Osteocyte (in vitro differentiated cells): ENCODE results near the gene TBCD. TPM values are rescaled to one million over a fixed set of nuclear protein-coding genes. Genes with fewer than 3 reads are reported as not detected.

Experiments
- DNase-seq: peaks from one replicate; pipeline ENCODE4 v3.0.0; 2021; ENCODE audit warnings: mixed read lengths; ENCODE audit not compliant: unreplicated experiment; ENCODE audit errors: extremely low spot score
- H3K27ac Mint-ChIP-seq: one replicate; pipeline ENCODE4 v1.8.0; 2021; ENCODE audit warnings: mild to moderate bottlenecking, mixed read lengths; ENCODE audit not compliant: unreplicated experiment
- H3K27me3 Mint-ChIP-seq: one replicate; pipeline ENCODE4 v1.8.0; 2021; ENCODE audit warnings: mixed read lengths; ENCODE audit not compliant: unreplicated experiment
- H3K36me3 Mint-ChIP-seq: one replicate; pipeline ENCODE4 v1.8.0; 2021; ENCODE audit warnings: mixed read lengths; ENCODE audit not compliant: unreplicated experiment
- H3K4me1 Mint-ChIP-seq: one replicate; pipeline ENCODE4 v1.8.0; 2021; ENCODE audit warnings: mixed read lengths; ENCODE audit not compliant: unreplicated experiment
- H3K4me3 Mint-ChIP-seq: one replicate; pipeline ENCODE4 v1.8.0; 2021; ENCODE audit warnings: mild to moderate bottlenecking, moderate library complexity, mixed read lengths; ENCODE audit not compliant: unreplicated experiment
- H3K9me3 Mint-ChIP-seq: one replicate; pipeline ENCODE4 v1.8.0; 2021; ENCODE audit warnings: mixed read lengths; ENCODE audit not compliant: unreplicated experiment
- CTCF ChIP-seq: fragments of 200-600 bp; sonication (generic); IDR thresholded peaks from 2 replicates; pipeline ENCODE4 v1.5.0; 2021; ENCODE audit warnings: antibody characterized with exemption, mild to moderate bottlenecking, moderate library complexity
- total RNA-seq: library from RNA; stranded (reverse); gene quantifications from 2 replicates; pipeline ENCODE4 v1.2.1, GENCODE V29; 2021

The TBCD gene
- total RNA-seq, 1 donor from 2014 or later: 74.0 TPM

DNA sequence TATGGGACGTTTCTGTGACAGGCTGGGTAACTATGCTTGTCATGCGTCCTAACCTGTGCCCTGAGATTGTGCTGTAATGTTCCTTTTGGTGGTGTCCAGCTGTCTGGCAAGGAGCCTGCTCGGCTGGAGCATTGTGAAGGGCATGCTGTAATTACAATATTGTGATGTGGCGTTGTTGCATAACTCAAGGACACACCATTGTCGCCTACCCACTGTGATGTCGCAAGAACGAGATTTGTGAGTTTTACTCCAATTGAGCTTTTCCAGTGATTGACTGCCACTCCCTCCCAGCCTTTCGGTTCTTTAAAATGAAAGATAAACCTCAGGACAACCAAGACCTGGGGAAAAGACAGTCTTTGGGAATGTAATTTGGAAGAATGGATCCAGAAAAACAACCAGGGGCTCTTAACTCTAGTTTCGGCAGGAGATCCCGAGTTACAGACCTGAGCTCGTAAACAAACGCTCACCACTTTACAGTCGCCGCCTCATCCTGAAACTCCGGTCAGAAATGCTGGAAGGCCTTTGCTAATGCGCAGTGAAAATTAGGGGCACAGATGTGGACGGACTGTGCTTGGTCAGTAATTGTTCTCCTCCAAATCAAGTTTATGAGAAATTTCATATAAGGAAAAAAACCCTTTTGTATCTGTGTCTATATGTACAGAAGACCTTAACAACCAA is 86.7 kb downstream of the TBCD start:
- Mint-ChIP-seq H3K4me1 (peaks cover 5% of the 10 kb centered on the region), H3K9me3 (no peaks in the 10 kb centered on the region), H3K27ac (no peak overlapping the region), H3K4me3 (no peak overlapping the region), H3K36me3 (peaks cover 6% of the 10 kb centered on the region), H3K27me3 (no peaks in the 10 kb centered on the region)
- TF ChIP-seq CTCF: no peak
- DNase-seq: no peak

DNA sequence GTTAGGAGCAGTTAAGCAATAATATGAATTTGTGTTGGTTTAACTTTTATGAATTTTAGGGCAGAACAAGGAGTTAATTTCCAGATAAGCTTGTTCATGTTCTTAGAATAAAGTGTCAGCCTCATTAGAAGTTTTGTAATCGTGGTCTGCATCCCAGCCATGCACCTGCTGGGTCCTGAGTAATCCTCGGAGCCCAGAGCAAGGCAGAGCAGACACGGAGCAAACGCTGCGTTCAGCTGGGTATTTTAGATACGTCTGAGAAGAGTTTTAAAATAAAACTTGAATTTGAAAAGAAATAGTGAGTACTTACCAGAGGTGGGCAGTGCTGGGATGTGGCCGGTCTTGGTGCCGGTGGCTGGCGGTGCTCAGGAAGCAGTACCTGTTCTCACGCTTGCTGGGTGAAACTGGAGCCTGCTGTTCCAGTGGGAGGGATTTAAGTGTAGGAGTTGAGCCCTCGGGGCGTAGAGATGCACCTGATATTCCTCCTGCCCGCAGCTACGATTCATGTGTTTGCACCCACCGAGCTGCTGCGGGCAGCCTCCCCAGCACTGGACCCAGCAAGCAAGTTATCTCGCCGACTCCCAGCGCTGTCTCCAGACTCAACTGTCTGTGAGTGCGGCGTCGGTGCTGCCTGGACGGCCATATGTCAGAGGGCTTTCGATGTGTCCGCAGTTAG is 87.9 kb downstream of the TBCD start, which contains the start of gene ZNF750:
Gene ZNF750, minus strand, starts transcription at position 406 of the 676 bp plus-strand sequence. CDS start 7,568 bp downstream, outside the sequence.
- H3K27me3 Mint-ChIP-seq: no peaks in the 10 kb centered on the region
- no peak for TF ChIP-seq CTCF
- no peaks in the 10 kb centered on the region for H3K9me3 Mint-ChIP-seq
- H3K4me3 Mint-ChIP-seq: no peak within 1 kb of the TSS
- peaks cover 6% of the 10 kb centered on the region for H3K4me1 Mint-ChIP-seq
- no peak within 1 kb of the TSS for H3K27ac Mint-ChIP-seq
- DNase-seq: no peak
- H3K36me3 Mint-ChIP-seq: peaks cover 6% of the 10 kb centered on the region

GRCh38 chr17:82840431-82840831 is 88.6 kb downstream of the TBCD start:
- TF ChIP-seq CTCF: no peak
- H3K36me3 Mint-ChIP-seq: peaks cover 6% of the 10 kb centered on the region
- no peak overlapping the region for H3K4me3 Mint-ChIP-seq
- H3K27me3 Mint-ChIP-seq: no peaks in the 10 kb centered on the region
- no peak overlapping the region for H3K27ac Mint-ChIP-seq
- peaks cover 6% of the 10 kb centered on the region for H3K4me1 Mint-ChIP-seq
- no peaks in the 10 kb centered on the region for H3K9me3 Mint-ChIP-seq
- DNase-seq: no peak

DNA sequence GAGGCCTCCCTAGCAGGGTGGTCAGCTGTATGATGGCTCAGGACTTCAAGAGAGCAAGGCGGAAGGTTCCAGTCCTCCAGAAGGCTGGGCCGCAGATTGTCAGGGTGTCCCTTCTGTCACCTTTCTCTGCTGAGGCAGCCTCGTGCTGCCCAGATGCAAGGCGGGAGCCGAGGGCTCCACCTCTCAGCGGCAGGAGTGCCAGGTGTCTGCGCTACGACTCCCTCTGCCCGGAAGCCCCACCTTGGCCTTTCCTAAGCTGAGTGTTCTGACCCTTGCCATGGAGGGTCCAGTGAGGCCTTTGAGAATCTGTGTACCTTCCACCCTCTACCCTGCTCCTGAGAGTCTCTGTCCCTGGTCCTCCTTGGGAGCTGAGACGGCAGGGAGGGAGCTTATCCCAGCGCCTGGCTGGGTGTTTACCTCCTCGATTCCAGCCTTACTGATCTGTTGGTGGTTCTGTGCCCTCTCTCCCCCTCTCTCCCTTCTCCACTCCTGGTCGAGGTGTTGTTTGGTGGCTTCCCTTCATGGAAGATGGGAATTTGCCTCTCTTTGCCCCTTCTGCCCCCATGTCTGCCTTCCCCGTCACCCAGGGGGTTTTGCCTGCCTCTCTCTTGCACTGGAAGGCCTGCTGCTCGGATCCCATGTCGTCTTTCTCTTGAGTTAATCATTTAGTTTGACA is 90.2 kb downstream of the TBCD start:
- H3K4me1 Mint-ChIP-seq: peaks cover 2% of the 10 kb centered on the region
- H3K36me3 Mint-ChIP-seq: peaks cover 6% of the 10 kb centered on the region
- no peaks in the 10 kb centered on the region for H3K9me3 Mint-ChIP-seq
- DNase-seq: no peak
- no peak for TF ChIP-seq CTCF
- H3K27me3 Mint-ChIP-seq: no peaks in the 10 kb centered on the region
- no peak overlapping the region for H3K27ac Mint-ChIP-seq
- no peak overlapping the region for H3K4me3 Mint-ChIP-seq
